ENCODE data around the gene SULT4A1.

GRCh38 chr22:43854121-43854785, 8.1 kb downstream of the SULT4A1 start:
- TF ChIP-seq CTCF (IDR thresholded peaks at IDR 0.05): no peak
- TF ChIP-seq POLR2A (IDR thresholded peaks at IDR 0.05; ENCODE audit: low read depth): no peak
- TF ChIP-seq POLR2AphosphoS5 (IDR thresholded peaks at IDR 0.05): no peak
